Cardiac muscle cell (in vitro differentiated cells and primary cell): ENCODE measurements around the gene SMAD6. TPM values are rescaled to one million over a fixed set of nuclear protein-coding genes. Genes with fewer than 3 reads are reported as not detected.
A peak's percentile ranks its signal among the peaks of the same experiment; 100 is the strongest.

ENCODE experiments used
- DNase-seq, 2 donors: peaks; one replicate each; pipeline versions ENCODE4 v3.0.0 to v3.0.0-alpha.2; 2010 to 2017; ENCODE audit warnings: low read depth in 1 of 2, low spot score in 1 of 2
- H3K27ac ChIP-seq: fragments of 200-600 bp; sonication (generic); 2 replicates; pipeline ENCODE4 v1.5.1; 2016
- H3K27me3 ChIP-seq: fragments of 200-600 bp; sonication (generic); 2 replicates; pipeline ENCODE4 v1.6.0; 2016; ENCODE audit warnings: control low read depth
- H3K36me3 ChIP-seq: fragments of 200-600 bp; sonication (generic); 2 replicates; pipeline ENCODE4 v1.5.1; 2016; ENCODE audit warnings: control low read depth
- H3K4me1 ChIP-seq: fragments of 200-600 bp; sonication (generic); 2 replicates; pipeline ENCODE4 v1.8.1; 2017; ENCODE audit warnings: low read depth, mild to moderate bottlenecking, mixed run types
- H3K4me3 ChIP-seq: fragments of 200-600 bp; sonication (generic); 2 replicates; pipeline ENCODE4 v1.5.1; 2016; ENCODE audit warnings: mild to moderate bottlenecking
- H3K9me3 ChIP-seq: fragments of 200-600 bp; sonication (generic); 2 replicates; pipeline ENCODE4 v1.5.1; 2017; ENCODE audit warnings: low read depth, mild to moderate bottlenecking, control low read depth
- CTCF ChIP-seq: IDR thresholded peaks from 2 replicates; pipeline ENCODE4 v1.5.1; 2012; ENCODE audit warnings: low read depth, mild to moderate bottlenecking, low read length
- polyA plus RNA-seq: library from polyadenylated mRNA; unstranded; fragments of >200 nt; fragmentation: Nextera tagmentation; extraction: Ambion mirVana; gene quantifications from 2 replicates; pipeline ENCODE4 v1.2.1, GENCODE V29; 2016
- total RNA-seq: library from RNA; depleted of rRNA; stranded (reverse); fragments of >200 nt; gene quantifications from 2 replicates; pipeline ENCODE4 v1.2.3, GENCODE V29; 2016

Gene SMAD6
- total and polyA plus RNA-seq, 2 experiments from 2014 or later = 106 to 274 TPM

- Histone ChIP-seq H3K4me1 (peaks cover 40% of the 10 kb centered on the region), H3K4me3 (no peak overlapping the region), H3K27ac (peak overlapping the region; percentile 66), H3K36me3 (no peaks in the 10 kb centered on the region), H3K27me3 (no peaks in the 10 kb centered on the region), H3K9me3 (no peaks in the 10 kb centered on the region)
- no peak for TF ChIP-seq CTCF
- DNase-seq = no peak
Measured at GRCh38 chr15:66830823-66831222, 128.8 kb downstream of the SMAD6 start.

- peaks cover 40% of the 10 kb centered on the region for H3K4me1 ChIP-seq
- no peak overlapping the region for H3K4me3 ChIP-seq
- no peak overlapping the region for H3K27ac ChIP-seq
- no peak for TF ChIP-seq CTCF
- H3K9me3 ChIP-seq = no peaks in the 10 kb centered on the region
- no peaks in the 10 kb centered on the region for H3K27me3 ChIP-seq
- no peak for DNase-seq
- H3K36me3 ChIP-seq = no peaks in the 10 kb centered on the region
Measured at GRCh38 chr15:66831289-66831688, 129.3 kb downstream of the SMAD6 start.

GRCh38 chr15:66831801-66832390 lies 129.9 kb downstream of the SMAD6 start:
- Histone ChIP-seq H3K36me3 (no peaks in the 10 kb centered on the region), H3K9me3 (no peaks in the 10 kb centered on the region), H3K4me3 (no peak overlapping the region), H3K27me3 (no peaks in the 10 kb centered on the region), H3K27ac (no peak overlapping the region), H3K4me1 (peaks cover 40% of the 10 kb centered on the region)
- DNase-seq = no peak
- no peak for TF ChIP-seq CTCF

Other genes starting within 250 kb of the SMAD6 start
- gene SNAPC5, start 204.5 kb upstream of the SMAD6 start, total RNA-seq = 59.5 and 72.1 TPM in 2 replicates
- 57.4 and 59.5 TPM in 2 replicates for gene SNAPC5, start 204.5 kb upstream of the SMAD6 start, polyA plus RNA-seq
- 3,878 and 4,535 TPM in 2 replicates for gene RPL4, start 197.4 kb upstream of the SMAD6 start, total RNA-seq
- gene RPL4, start 197.4 kb upstream of the SMAD6 start, polyA plus RNA-seq = 833 and 906 TPM in 2 replicates
- gene ZWILCH, start 196.9 kb upstream of the SMAD6 start, total RNA-seq = 7.5 and 9.5 TPM in 2 replicates
- gene ZWILCH, start 196.9 kb upstream of the SMAD6 start, polyA plus RNA-seq = 15.7 and 22.0 TPM in 2 replicates
- gene LCTL, start 136.2 kb upstream of the SMAD6 start, total RNA-seq = 0.27 TPM in 1 of 2 replicates, not detected in the other
- 0.11 and 0.20 TPM in 2 replicates for gene LCTL, start 136.2 kb upstream of the SMAD6 start, polyA plus RNA-seq